GM23248 (cell line): ENCODE measurements around the gene SLC38A6. TPM values are rescaled to one million over a fixed set of nuclear protein-coding genes. Genes with fewer than 3 reads are reported as not detected.

Source experiments
- DNase-seq: peaks from one replicate; pipeline ENCODE4 v3.0.0-alpha.2; 2015
- H2AFZ ChIP-seq: fragments of 200-600 bp; sonication (generic); 2 replicates; pipeline ENCODE4 v1.6.1; 2016; ENCODE audit warnings: antibody characterized with exemption
- H3F3A ChIP-seq: fragments of 200-600 bp; sonication (generic); 2 replicates; pipeline ENCODE4 v1.6.1; 2016; ENCODE audit warnings: mild to moderate bottlenecking, antibody characterized with exemption, mixed run types; ENCODE audit not compliant: insufficient read depth
- H3K27ac ChIP-seq: fragments of 200-600 bp; sonication (generic); 2 replicates; pipeline ENCODE4 v1.5.1; 2016; ENCODE audit warnings: mild to moderate bottlenecking
- H3K27me3 ChIP-seq: fragments of 200-600 bp; sonication (generic); replicated peaks from 2 replicates; pipeline ENCODE4 v1.6.1; 2016; ENCODE audit warnings: mild to moderate bottlenecking; ENCODE audit not compliant: insufficient read depth
- H3K36me3 ChIP-seq: fragments of 200-600 bp; sonication (generic); 2 replicates; pipeline ENCODE4 v1.6.1; 2016; ENCODE audit warnings: low read depth, mild to moderate bottlenecking
- H3K4me1 ChIP-seq: fragments of 200-600 bp; sonication (generic); 2 replicates; pipeline ENCODE4 v1.6.1; 2016; ENCODE audit warnings: mild to moderate bottlenecking; ENCODE audit not compliant: insufficient read depth
- H3K4me2 ChIP-seq: fragments of 200-600 bp; sonication (generic); one replicate; pipeline ENCODE4 v1.6.1; 2016; ENCODE audit warnings: mild to moderate bottlenecking; ENCODE audit not compliant: unreplicated experiment
- H3K4me3 ChIP-seq: fragments of 200-600 bp; sonication (generic); 2 replicates; pipeline ENCODE4 v1.5.1; 2016; ENCODE audit warnings: mild to moderate bottlenecking
- H3K79me2 ChIP-seq: fragments of 200-600 bp; sonication (generic); 2 replicates; pipeline ENCODE4 v1.6.1; 2016; ENCODE audit warnings: mild to moderate bottlenecking; ENCODE audit not compliant: insufficient read depth
- H3K9ac ChIP-seq: fragments of 200-600 bp; sonication (generic); 2 replicates; pipeline ENCODE4 v1.6.1; 2016; ENCODE audit warnings: mild to moderate bottlenecking
- H3K9me2 ChIP-seq: fragments of 200-600 bp; sonication (generic); 2 replicates; pipeline ENCODE4 v1.6.1; 2016; ENCODE audit warnings: mixed run types, mild to moderate bottlenecking, moderate library complexity; ENCODE audit not compliant: insufficient read depth
- H3K9me3 ChIP-seq: fragments of 200-600 bp; sonication (generic); one replicate; pipeline ENCODE4 v1.6.1; 2017; ENCODE audit warnings: low read depth
- H4K20me1 ChIP-seq: fragments of 200-600 bp; sonication (generic); 2 replicates; pipeline ENCODE4 v1.6.0; 2016; ENCODE audit not compliant: insufficient read depth
- EZH2 ChIP-seq: fragments of 200-600 bp; sonication (generic); IDR thresholded peaks from 2 replicates; pipeline ENCODE4 v1.6.1; 2018; ENCODE audit warnings: antibody characterized with exemption, mild to moderate bottlenecking; ENCODE audit not compliant: insufficient read depth, poor library complexity, severe bottlenecking
- EZH2phosphoT487 ChIP-seq: fragments of 200-600 bp; sonication (generic); IDR thresholded peaks from 2 replicates; pipeline ENCODE4 v1.6.1; 2018; ENCODE audit warnings: antibody characterized with exemption, moderate library complexity, mild to moderate bottlenecking, low read depth; ENCODE audit not compliant: insufficient read depth
- WGBS, 2 experiments: methylation state at CpG; one replicate each; pipeline ENCODE4 v1.1.6; 2015 to 2017; ENCODE audit warnings: low lambda C conversion rate in 2 of 2, low coverage in 1 of 2; ENCODE audit errors: missing lambda C conversion rate in 2 of 2; 5-methylcytosine and 5-hydroxymethylcytosine counted together
- in situ Hi-C: fragments of 300-500 bp; cut with MboI; formaldehyde crosslinking; loops from 2 replicates; pipeline ENCODE4 v1.15.0; 2020
- polyA plus RNA-seq: library from polyadenylated mRNA; unstranded; fragments of >200 nt; fragmentation: Nextera tagmentation; extraction: Ambion mirVana; gene quantifications from 2 replicates; pipeline ENCODE4 v1.2.1, GENCODE V29; 2016
- total RNA-seq: library from RNA; depleted of rRNA; stranded (reverse); fragments of >200 nt; shearing (Covaris generic); gene quantifications from 2 replicates; pipeline ENCODE4 v1.2.3, GENCODE V29; 2014

SLC38A6 gene
- total and polyA plus RNA-seq, 2 experiments from 2014 or later = 21.5 to 29.8 TPM

DNA sequence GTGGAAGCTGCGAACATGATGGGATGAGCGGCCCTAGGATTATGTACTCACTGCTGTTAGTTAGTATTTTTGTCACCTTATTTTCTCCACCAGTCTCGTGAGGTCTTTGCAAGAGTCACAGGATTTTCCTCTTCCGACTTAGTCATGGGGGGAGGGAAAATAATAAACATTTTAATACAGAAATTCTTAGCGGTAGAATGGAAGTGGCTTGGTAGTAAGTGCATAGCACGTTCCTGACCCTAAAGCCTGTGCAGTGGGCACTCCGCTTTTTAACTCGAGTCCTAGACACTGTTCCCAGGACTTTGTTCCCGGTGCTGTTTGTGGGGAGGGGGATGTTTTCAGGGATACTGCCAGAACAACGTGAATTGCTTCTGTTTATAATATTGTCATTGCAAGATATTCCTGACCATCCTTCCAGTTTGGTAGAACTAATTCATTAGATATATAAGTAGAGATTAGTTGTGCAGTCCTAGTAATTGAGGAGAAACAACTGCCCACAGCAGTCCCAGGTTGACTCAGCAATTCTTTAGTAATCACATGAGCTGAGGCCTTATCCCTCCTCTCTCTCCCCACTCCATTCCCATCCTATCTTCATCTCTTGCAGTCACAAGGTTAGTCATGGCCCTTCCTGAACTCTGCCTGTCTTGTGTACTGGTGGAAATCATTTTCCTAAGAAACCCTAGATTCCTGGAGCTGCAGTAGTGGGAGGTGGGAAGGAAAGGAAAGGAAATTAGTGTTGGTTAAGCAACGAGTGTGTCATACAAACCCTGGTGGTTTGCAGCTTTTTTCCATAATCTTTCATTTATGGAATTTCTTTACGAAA lies 799 bp downstream of the SLC38A6 start:
- WGBS, 2 experiments = 0 to 1% methylated on average over 12 of the region's 12 CpGs
- peak overlapping the region; percentile 92 for H3K4me2 ChIP-seq
- peak; percentile 88 for DNase-seq
- H3K4me3 ChIP-seq = peak overlapping the region; percentile 95
- no peaks in the 10 kb centered on the region for H3K9me3 ChIP-seq
- H3K9me2 ChIP-seq = no peaks in the 10 kb centered on the region
- peaks cover 57% of the 10 kb centered on the region for H3K79me2 ChIP-seq
- peak overlapping the region; percentile 95 for H3K27ac ChIP-seq
- peaks cover 16% of the 10 kb centered on the region for H3F3A ChIP-seq
- peaks cover 29% of the 10 kb centered on the region for H3K4me1 ChIP-seq
- peaks cover 10% of the 10 kb centered on the region; the same call in 1 of the 2 replicates for H3K36me3 ChIP-seq
- no peaks in the 10 kb centered on the region for H4K20me1 ChIP-seq
- peak overlapping the region; percentile 87 for H2AFZ ChIP-seq
- in situ Hi-C loops = no loop called here
- TF ChIP-seq EZH2phosphoT487 = no peak
- peak overlapping the region; percentile 95 for H3K9ac ChIP-seq
- no peaks in the 10 kb centered on the region for H3K27me3 ChIP-seq

DNA sequence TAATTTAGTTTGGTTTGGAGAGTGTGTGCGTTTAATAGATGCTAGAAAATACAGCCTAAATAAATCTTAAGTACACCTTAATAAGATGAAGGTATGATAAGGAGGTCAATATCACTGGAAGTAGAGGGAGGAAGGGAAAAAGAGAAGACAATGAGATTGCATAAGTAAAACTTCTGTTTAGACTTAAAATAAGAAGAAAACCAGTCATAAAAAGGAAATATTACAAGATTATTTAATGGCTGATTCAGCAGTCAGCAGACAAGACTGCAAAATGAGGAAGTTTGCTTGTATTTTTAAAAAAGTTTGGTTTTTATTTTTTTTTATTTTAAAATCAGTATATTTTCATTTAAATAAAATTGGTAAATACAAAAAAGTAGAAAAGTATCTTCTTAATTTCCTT lies 3.2 kb downstream of the SLC38A6 start:
- TF ChIP-seq EZH2 = no peak
- no peak for TF ChIP-seq EZH2phosphoT487
- Histone ChIP-seq H3K9ac (no peak overlapping the region), H2AFZ (no peak overlapping the region), H3K9me2 (no peaks in the 10 kb centered on the region), H4K20me1 (no peaks in the 10 kb centered on the region), H3K27me3 (no peaks in the 10 kb centered on the region), H3K4me1 (peaks cover 15% of the 10 kb centered on the region), H3K4me3 (no peak overlapping the region), H3K79me2 (peaks cover 39% of the 10 kb centered on the region), H3K36me3 (peaks cover 22% of the 10 kb centered on the region; the same call in 1 of the 2 replicates), H3K9me3 (no peaks in the 10 kb centered on the region), H3F3A (peaks cover 23% of the 10 kb centered on the region), H3K4me2 (no peak overlapping the region), H3K27ac (no peak overlapping the region)
- WGBS, 2 experiments = 98 to 100% methylated on average over 1 of the region's 1 CpG
- no peak for DNase-seq
- in situ Hi-C loops = no loop called here

DNA sequence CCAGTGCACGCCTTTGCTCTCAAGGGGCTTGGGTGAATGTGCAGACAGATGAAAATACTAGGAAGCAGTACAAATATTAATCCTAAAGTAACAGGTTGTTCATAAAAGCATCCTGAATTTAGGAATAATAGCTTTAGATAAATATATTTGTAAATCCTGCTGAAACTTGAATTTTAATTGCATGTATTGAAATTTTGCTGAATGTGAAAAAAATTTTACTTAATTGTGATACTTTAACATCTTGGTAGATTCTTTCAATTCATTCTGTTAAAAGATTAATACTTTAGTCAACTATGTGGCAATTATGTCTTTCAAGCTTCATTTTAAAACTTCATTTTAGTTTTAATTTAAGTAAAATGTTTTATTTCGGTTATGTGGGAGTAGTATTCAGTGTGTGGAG lies 5.5 kb downstream of the SLC38A6 start:
- Histone ChIP-seq H3K4me2 (no peak overlapping the region), H3F3A (peaks cover 23% of the 10 kb centered on the region), H3K79me2 (peaks cover 29% of the 10 kb centered on the region), H3K36me3 (peaks cover 23% of the 10 kb centered on the region), H3K4me3 (no peak overlapping the region), H3K9me2 (no peaks in the 10 kb centered on the region), H4K20me1 (no peaks in the 10 kb centered on the region), H3K27me3 (no peaks in the 10 kb centered on the region), H3K27ac (no peak overlapping the region), H3K9ac (no peak overlapping the region), H2AFZ (no peak overlapping the region), H3K9me3 (no peaks in the 10 kb centered on the region), H3K4me1 (peaks cover 15% of the 10 kb centered on the region)
- no peak for DNase-seq
- WGBS, 2 experiments = 97 to 98% methylated on average over 2 of the region's 2 CpGs
- in situ Hi-C loops = no loop called here
- no peak for TF ChIP-seq EZH2phosphoT487
- TF ChIP-seq EZH2 = no peak

DNA sequence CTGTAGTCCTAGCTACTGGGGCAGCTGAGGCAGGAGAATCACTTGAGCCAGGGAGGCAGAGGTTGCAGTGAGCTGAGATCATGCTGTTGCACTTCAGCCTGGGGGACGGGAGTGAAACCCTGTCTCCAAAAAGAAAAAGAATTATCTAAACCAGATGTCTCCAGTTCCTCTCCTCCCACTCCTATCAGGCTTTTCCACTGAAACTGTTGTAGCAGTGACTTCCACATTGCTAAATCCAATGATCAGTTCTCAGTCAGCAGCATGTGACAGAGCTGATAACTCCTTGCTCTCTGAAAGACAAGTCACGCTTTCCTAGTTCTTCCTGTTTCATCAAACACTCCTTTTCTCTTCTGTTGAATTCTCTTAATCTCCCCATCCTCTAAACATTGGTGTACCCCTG lies 8.6 kb downstream of the SLC38A6 start:
- Histone ChIP-seq H3K27me3 (no peaks in the 10 kb centered on the region), H3K79me2 (peaks cover 8% of the 10 kb centered on the region; the same call in 1 of the 2 replicates), H3K4me2 (no peak overlapping the region), H3K4me1 (peaks cover 8% of the 10 kb centered on the region), H3K9ac (peak overlapping the region; percentile 45; the same call in 1 of the 2 replicates), H3K36me3 (peaks cover 33% of the 10 kb centered on the region), H2AFZ (no peak overlapping the region), H3K4me3 (no peak overlapping the region), H3F3A (peaks cover 9% of the 10 kb centered on the region; the same call in 1 of the 2 replicates), H3K9me2 (no peaks in the 10 kb centered on the region), H4K20me1 (no peaks in the 10 kb centered on the region), H3K27ac (peak overlapping the region; percentile 55), H3K9me3 (no peaks in the 10 kb centered on the region)
- 35 to 50% methylated on average over 2 of the region's 2 CpGs for WGBS, 2 experiments
- no peak for TF ChIP-seq EZH2
- TF ChIP-seq EZH2phosphoT487 = no peak
- peak; percentile 69 for DNase-seq
- in situ Hi-C loops = no loop called here
